ENCODE measurements around the gene PCDHA12. TPM values are rescaled to one million over a fixed set of nuclear protein-coding genes. Genes with fewer than 3 reads are reported as not detected.
"Not testable (repeated sequence)": the region's sequence is repeated elsewhere in the genome, so short reads cannot be mapped to it uniquely, and the experiment has no call there.

The PCDHA12 gene
- total and polyA plus RNA-seq, 7 experiments from 2014 or later, result not detected

DNA sequence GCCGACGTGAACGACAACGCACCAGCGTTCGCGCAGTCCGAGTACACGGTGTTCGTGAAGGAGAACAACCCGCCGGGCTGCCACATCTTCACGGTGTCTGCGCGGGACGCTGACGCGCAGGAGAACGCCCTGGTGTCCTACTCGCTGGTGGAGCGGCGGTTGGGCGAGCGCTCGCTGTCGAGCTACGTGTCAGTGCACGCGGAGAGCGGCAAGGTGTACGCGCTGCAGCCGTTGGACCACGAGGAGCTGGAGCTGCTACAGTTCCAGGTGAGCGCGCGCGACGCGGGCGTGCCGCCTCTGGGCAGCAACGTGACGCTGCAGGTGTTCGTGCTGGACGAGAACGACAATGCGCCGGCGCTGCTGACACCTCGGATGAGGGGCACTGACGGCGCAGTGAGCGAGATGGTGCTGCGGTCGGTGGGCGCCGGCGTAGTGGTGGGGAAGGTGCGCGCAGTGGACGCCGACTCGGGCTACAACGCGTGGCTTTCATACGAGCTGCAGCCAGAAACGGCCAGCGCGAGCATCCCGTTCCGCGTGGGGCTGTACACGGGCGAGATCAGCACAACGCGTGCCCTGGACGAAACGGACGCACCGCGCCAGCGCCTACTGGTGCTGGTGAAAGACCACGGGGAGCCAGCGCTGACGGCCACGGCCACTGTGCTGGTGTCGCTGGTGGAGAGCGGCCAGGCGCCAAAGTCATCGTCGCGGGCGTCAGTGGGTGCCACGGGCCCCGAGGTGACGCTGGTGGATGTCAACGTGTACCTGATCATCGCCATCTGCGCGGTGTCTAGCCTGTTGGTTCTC, 25.1 kb upstream of the PCDHA12 start:
- H3K27me3 ChIP-seq (ENCODE audit: control insufficient read depth in 2 of 2, insufficient read depth in 2 of 2, low read length in 2 of 2); H3K36me3 ChIP-seq (ENCODE audit: control insufficient read depth in 2 of 3, insufficient read depth in 3 of 3, low read length in 3 of 3); H3K4me3 Mint-ChIP-seq; H3K4me1 ChIP-seq (ENCODE audit: control insufficient read depth in 2 of 2, insufficient read depth in 2 of 2, low read length in 2 of 2); ATAC-seq; POLR2A ChIA-PET; H3K4me1 Mint-ChIP-seq; CTCF ChIA-PET; H3K27ac Mint-ChIP-seq; H3K4me3 ChIP-seq (ENCODE audit: low read length); H3K27ac ChIP-seq (ENCODE audit: low read depth, low read length); DNase-seq: not testable (repeated sequence)
- peaks cover 0 to 11% (median 0%) of the 10 kb centered on the region in 3 experiments for H3K9me3 ChIP-seq (ENCODE audit: control insufficient read depth in 2 of 3, low read length in 3 of 3)
- peaks cover 0 to 59% (median 9%) of the 10 kb centered on the region in 11 donors for H3K9me3 Mint-ChIP-seq
- peaks cover 0 to 16% (median 0%) of the 10 kb centered on the region in 5 donors for H3K36me3 Mint-ChIP-seq
- peaks cover 0 to 40% (median 33%) of the 10 kb centered on the region in 5 donors for H3K27me3 Mint-ChIP-seq
- intact Hi-C loops (cut with micrococcal nuclease), result loop anchor here in 1 of 2 donors (5.0 kb wide), 1 partner anchor 48 kb away; the partner anchor contains the start of gene PCDHA3

DNA sequence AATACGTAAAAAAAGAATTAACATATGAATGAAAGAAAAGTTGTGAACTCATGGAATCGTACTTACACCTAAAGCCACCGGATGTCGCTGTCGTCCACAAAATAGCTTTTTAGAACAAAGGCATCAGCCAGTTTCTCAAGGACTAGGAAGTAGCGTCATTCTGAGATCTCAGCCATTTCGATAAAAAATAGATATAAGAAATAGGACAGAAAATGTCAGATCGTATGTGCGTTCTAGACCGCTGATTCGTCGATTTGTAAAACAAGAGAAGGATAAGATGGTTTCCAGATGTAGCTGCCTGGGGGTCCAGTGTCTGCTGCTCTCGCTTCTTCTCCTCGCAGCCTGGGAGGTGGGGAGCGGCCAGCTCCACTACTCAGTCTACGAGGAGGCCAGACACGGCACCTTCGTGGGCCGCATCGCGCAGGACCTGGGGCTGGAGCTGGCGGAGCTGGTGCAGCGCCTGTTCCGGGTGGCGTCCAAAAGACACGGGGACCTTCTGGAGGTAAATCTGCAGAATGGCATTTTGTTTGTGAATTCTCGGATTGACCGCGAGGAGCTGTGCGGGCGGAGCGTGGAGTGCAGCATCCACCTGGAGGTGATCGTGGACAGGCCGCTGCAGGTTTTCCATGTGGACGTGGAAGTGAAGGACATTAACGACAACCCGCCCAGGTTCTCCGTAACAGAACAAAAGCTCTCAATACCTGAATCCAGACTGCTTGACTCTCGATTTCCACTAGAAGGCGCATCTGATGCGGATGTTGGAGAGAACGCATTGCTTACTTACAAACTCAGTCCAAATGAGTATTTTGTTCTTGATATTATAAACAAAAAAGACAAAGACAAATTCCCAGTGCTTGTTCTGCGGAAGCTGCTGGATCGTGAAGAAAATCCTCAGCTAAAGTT, 19.1 kb upstream of the PCDHA12 start, which contains the start of gene PCDHA10:
TSS of gene PCDHA10 (plus strand) at position 126 of the 903 bp plus-strand sequence. CDS start at position 278, 152 bp downstream.
- POLR2A ChIA-PET, result no interaction called here
- CTCF ChIA-PET, result no interaction called here
- H3K36me3 Mint-ChIP-seq, result peaks cover 0 to 22% (median 11%) of the 10 kb centered on the region in 5 donors

DNA sequence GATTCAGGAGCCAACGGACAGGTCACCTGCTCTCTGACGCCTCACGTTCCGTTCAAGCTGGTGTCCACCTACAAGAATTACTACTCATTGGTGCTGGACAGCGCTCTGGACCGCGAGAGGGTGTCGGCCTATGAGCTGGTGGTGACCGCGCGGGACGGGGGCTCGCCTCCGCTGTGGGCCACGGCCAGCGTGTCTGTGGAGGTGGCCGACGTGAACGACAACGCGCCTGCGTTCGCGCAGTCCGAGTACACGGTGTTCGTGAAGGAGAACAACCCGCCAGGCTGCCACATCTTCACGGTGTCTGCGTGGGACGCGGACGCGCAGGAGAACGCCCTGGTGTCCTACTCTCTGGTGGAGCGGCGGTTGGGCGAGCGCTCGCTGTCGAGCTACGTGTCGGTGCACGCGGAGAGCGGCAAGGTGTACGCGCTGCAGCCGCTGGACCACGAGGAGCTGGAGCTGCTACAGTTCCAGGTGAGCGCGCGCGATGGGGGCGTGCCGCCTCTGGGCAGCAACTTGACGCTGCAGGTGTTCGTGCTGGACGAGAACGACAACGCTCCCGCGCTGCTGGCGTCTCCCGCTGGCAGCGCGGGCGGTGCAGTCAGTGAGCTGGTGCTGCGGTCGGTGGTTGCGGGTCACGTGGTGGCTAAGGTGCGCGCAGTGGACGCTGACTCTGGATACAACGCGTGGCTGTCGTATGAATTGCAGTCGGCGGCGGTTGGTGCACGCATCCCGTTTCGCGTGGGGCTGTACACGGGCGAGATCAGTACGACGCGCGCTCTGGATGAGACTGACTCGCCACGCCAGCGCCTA, 17.7 kb upstream of the PCDHA12 start:
- Mint-ChIP-seq H3K9me3 (peaks cover 0 to 65% (median 30%) of the 10 kb centered on the region in 11 donors), H3K36me3 (peaks cover 0 to 22% (median 14%) of the 10 kb centered on the region in 5 donors), H3K4me3 (no peak overlapping the region), H3K27ac (no peak overlapping the region), H3K27me3 (peaks cover 0 to 56% (median 49%) of the 10 kb centered on the region in 5 donors), H3K4me1 (no peaks in the 10 kb centered on the region)
- CTCF ChIA-PET, result no interaction called here
- H3K36me3 ChIP-seq (ENCODE audit: control insufficient read depth in 2 of 3, insufficient read depth in 3 of 3, low read length in 3 of 3), result no peaks in the 10 kb centered on the region
- ATAC-seq (no peak), DNase-seq (no peak)
- H3K9me3 ChIP-seq (ENCODE audit: control insufficient read depth in 2 of 3, low read length in 3 of 3), result peaks cover 0 to 32% (median 0%) of the 10 kb centered on the region in 3 experiments
- H3K27ac ChIP-seq (ENCODE audit: low read depth, low read length), result no peak overlapping the region
- H3K27me3 ChIP-seq (ENCODE audit: control insufficient read depth in 2 of 2, insufficient read depth in 2 of 2, low read length in 2 of 2), result no peaks in the 10 kb centered on the region
- no peaks in the 10 kb centered on the region for H3K4me1 ChIP-seq (ENCODE audit: control insufficient read depth in 2 of 2, insufficient read depth in 2 of 2, low read length in 2 of 2)
- no peak overlapping the region for H3K4me3 ChIP-seq (ENCODE audit: low read length)
- POLR2A ChIA-PET, result no interaction called here
- intact Hi-C loops (cut with micrococcal nuclease), result no loop called here

More for the DNA sequence above, 19.1 kb upstream of the PCDHA12 start, which contains the start of gene PCDHA10:
- ATAC-seq, result no peak
- Mint-ChIP-seq H3K4me3 (peak within 1 kb of the TSS in 1 of 10 donors; percentile 3), H3K9me3 (peaks cover 0 to 62% (median 18%) of the 10 kb centered on the region in 11 donors), H3K27me3 (peaks cover 0 to 48% (median 36%) of the 10 kb centered on the region in 5 donors), H3K27ac (no peak within 1 kb of the TSS), H3K4me1 (no peaks in the 10 kb centered on the region)
- H3K36me3 ChIP-seq (ENCODE audit: control insufficient read depth in 2 of 3, insufficient read depth in 3 of 3, low read length in 3 of 3), result no peaks in the 10 kb centered on the region
- H3K9me3 ChIP-seq (ENCODE audit: control insufficient read depth in 2 of 3, low read length in 3 of 3), result peaks cover 0 to 27% (median 0%) of the 10 kb centered on the region in 3 experiments
- no peaks in the 10 kb centered on the region for H3K4me1 ChIP-seq (ENCODE audit: control insufficient read depth in 2 of 2, insufficient read depth in 2 of 2, low read length in 2 of 2)
- no peak for DNase-seq
- H3K27ac ChIP-seq (ENCODE audit: low read depth, low read length), result no peak within 1 kb of the TSS
- H3K27me3 ChIP-seq (ENCODE audit: control insufficient read depth in 2 of 2, insufficient read depth in 2 of 2, low read length in 2 of 2), result no peaks in the 10 kb centered on the region
- H3K4me3 ChIP-seq (ENCODE audit: low read length), result no peak within 1 kb of the TSS
- intact Hi-C loops (cut with micrococcal nuclease), result no loop called here

DNA sequence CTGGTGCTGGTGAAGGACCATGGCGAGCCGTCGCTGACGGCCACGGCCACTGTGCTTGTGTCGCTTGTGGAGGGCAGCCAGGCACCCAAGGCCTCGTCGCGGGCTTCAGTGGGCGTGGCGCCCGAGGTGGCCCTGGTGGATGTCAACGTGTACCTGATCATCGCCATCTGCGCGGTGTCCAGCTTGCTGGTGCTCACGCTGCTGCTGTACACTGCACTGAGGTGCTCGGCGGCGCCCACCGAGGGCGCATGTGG, 17.2 kb upstream of the PCDHA12 start:
- H3K27ac Mint-ChIP-seq, result no peak overlapping the region
- peaks cover 0 to 36% (median 0%) of the 10 kb centered on the region in 3 experiments for H3K9me3 ChIP-seq (ENCODE audit: control insufficient read depth in 2 of 3, low read length in 3 of 3)
- no peaks in the 10 kb centered on the region for H3K4me1 ChIP-seq (ENCODE audit: control insufficient read depth in 2 of 2, insufficient read depth in 2 of 2, low read length in 2 of 2)
- ChIA-PET CTCF (no interaction called here), POLR2A (no interaction called here)
- DNase-seq (no peak), ATAC-seq (no peak)
- H3K36me3 Mint-ChIP-seq, result peaks cover 0 to 22% (median 14%) of the 10 kb centered on the region in 5 donors
- no peaks in the 10 kb centered on the region for H3K27me3 ChIP-seq (ENCODE audit: control insufficient read depth in 2 of 2, insufficient read depth in 2 of 2, low read length in 2 of 2)
- no peaks in the 10 kb centered on the region for H3K36me3 ChIP-seq (ENCODE audit: control insufficient read depth in 2 of 3, insufficient read depth in 3 of 3, low read length in 3 of 3)
- no peaks in the 10 kb centered on the region for H3K4me1 Mint-ChIP-seq
- no peak overlapping the region for H3K4me3 Mint-ChIP-seq
- no peak overlapping the region for H3K4me3 ChIP-seq (ENCODE audit: low read length)
- peaks cover 0 to 70% (median 30%) of the 10 kb centered on the region in 11 donors for H3K9me3 Mint-ChIP-seq
- H3K27ac ChIP-seq (ENCODE audit: low read depth, low read length), result no peak overlapping the region
- intact Hi-C loops (cut with micrococcal nuclease), result no loop called here
- H3K27me3 Mint-ChIP-seq, result peaks cover 0 to 58% (median 49%) of the 10 kb centered on the region in 5 donors

DNA sequence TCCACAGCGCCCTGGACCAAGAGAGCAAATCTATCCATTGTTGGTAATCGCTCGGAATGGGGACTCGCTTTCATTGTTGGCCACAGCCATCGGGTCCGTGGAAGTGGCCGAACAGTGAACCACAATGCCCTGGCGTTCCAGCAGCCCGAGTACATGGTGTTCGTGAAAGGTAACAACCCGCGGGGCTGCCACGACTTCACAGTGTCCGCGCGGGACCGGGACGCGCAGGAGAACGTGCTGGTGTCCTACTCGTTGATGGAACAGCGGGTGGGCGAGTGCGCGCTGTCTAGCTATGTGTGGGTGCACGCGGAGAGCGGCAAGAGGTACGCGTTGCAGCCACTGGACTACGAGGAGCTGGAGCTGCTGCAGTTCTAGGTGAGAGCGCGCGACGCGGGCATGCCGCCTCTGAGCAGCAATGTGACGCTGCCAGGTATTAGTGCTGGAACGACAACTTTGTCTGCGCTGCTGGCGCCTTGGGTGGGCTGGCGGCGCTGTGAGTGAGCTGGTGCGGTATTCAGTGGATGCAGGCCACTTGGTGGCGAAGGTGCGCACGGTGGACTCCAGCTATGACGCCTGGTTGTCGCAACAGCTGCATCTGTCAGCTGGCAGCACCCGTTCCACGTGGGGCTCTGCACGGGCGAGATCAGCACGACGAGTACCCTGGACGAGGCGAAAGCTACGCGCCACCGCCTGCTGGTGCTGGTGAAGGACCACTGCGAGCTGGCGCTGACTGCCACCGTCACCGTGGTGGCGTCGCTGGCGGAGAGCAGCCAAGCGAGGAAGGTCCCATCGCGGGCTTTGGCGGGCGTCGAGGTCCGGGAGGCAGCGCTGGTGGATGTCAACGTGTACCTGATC, 12.4 kb upstream of the PCDHA12 start:
- Histone ChIP-seq H3K9me3 (ENCODE audit: control insufficient read depth in 2 of 3, low read length in 3 of 3) (peaks cover 0 to 19% (median 0%) of the 10 kb centered on the region in 3 experiments), H3K36me3 (ENCODE audit: control insufficient read depth in 2 of 3, insufficient read depth in 3 of 3, low read length in 3 of 3) (no peaks in the 10 kb centered on the region), H3K4me1 (ENCODE audit: control insufficient read depth in 2 of 2, insufficient read depth in 2 of 2, low read length in 2 of 2) (no peaks in the 10 kb centered on the region), H3K4me3 (ENCODE audit: low read length) (no peak overlapping the region), H3K27ac (ENCODE audit: low read depth, low read length) (no peak overlapping the region), H3K27me3 (ENCODE audit: control insufficient read depth in 2 of 2, insufficient read depth in 2 of 2, low read length in 2 of 2) (peaks cover 0 to 9% of the 10 kb centered on the region in 2 donors)
- Mint-ChIP-seq H3K27ac (no peak overlapping the region), H3K4me1 (no peaks in the 10 kb centered on the region), H3K9me3 (peaks cover 0 to 59% (median 17%) of the 10 kb centered on the region in 11 donors), H3K36me3 (peaks cover 0 to 8% (median 0%) of the 10 kb centered on the region in 5 donors), H3K4me3 (no peak overlapping the region), H3K27me3 (peaks cover 0 to 50% (median 44%) of the 10 kb centered on the region in 5 donors)
- DNase-seq (no peak), ATAC-seq (no peak)
- ChIA-PET CTCF (no interaction called here), POLR2A (no interaction called here)
- intact Hi-C loops (cut with micrococcal nuclease), result no loop called here
